NCI-H2227 treated with DMSO at 0.1 percent for 48 hours (cell line): ENCODE results near the gene PPP1R14D.

ENCODE experiments used
- DNase-seq: peaks from one replicate; lab custom pipeline; 2025; lab: John Stamatoyannopoulos, UW

Gene PPP1R14D

GRCh38 chr15:40852529-40852928 is 24.0 kb upstream of the PPP1R14D start:
- no peak for DNase-seq

GRCh38 chr15:40850576-40851112 is 22.1 kb upstream of the PPP1R14D start:
- DNase-seq, result no peak

GRCh38 chr15:40847223-40847961 is 18.9 kb upstream of the PPP1R14D start:
- peak; percentile 35 for DNase-seq

- DNase-seq, result no peak
Observed at GRCh38 chr15:40846841-40847222, 18.3 kb upstream of the PPP1R14D start.

- DNase-seq, result no peak
Observed at GRCh38 chr15:40845511-40846284, 17.2 kb upstream of the PPP1R14D start.

- no peak for DNase-seq
Observed at GRCh38 chr15:40845036-40845435, 16.5 kb upstream of the PPP1R14D start.

GRCh38 chr15:40844696-40845030 is 16.2 kb upstream of the PPP1R14D start:
- DNase-seq, result no peak

- DNase-seq, result no peak
Observed at GRCh38 chr15:40843885-40844695, 15.6 kb upstream of the PPP1R14D start, which contains the start of gene SPINT1. Gene SPINT1 (plus strand): TSS chr15:40844048. CDS start chr15:40844555, 507 bp downstream.

- no peak for DNase-seq
Observed at GRCh38 chr15:40843261-40843884, 14.9 kb upstream of the PPP1R14D start.

- DNase-seq, result no peak
Observed at GRCh38 chr15:40841741-40842140, 13.2 kb upstream of the PPP1R14D start.

- no peak for DNase-seq
Observed at GRCh38 chr15:40838756-40839155, 10.2 kb upstream of the PPP1R14D start.

GRCh38 chr15:40836020-40836419 is 7.5 kb upstream of the PPP1R14D start:
- no peak for DNase-seq

GRCh38 chr15:40832903-40833302 is 4.4 kb upstream of the PPP1R14D start:
- no peak for DNase-seq

- DNase-seq, result no peak
Observed at GRCh38 chr15:40831861-40832260, 3.4 kb upstream of the PPP1R14D start.

- no peak for DNase-seq
Observed at GRCh38 chr15:40830884-40831283, 2.4 kb upstream of the PPP1R14D start.

- DNase-seq, result no peak
Observed at GRCh38 chr15:40829115-40829514, 607 bp upstream of the PPP1R14D start.

GRCh38 chr15:40826423-40827075 is 2.0 kb downstream of the PPP1R14D start:
- no peak for DNase-seq

GRCh38 chr15:40825661-40826422 is 2.7 kb downstream of the PPP1R14D start:
- DNase-seq, result no peak

- DNase-seq, result no peak
Observed at GRCh38 chr15:40823572-40824343, 4.8 kb downstream of the PPP1R14D start.

- no peak for DNase-seq
Observed at GRCh38 chr15:40821195-40821594, 7.3 kb downstream of the PPP1R14D start.
